ENCODE measurements around the gene LRMDA.

DNA sequence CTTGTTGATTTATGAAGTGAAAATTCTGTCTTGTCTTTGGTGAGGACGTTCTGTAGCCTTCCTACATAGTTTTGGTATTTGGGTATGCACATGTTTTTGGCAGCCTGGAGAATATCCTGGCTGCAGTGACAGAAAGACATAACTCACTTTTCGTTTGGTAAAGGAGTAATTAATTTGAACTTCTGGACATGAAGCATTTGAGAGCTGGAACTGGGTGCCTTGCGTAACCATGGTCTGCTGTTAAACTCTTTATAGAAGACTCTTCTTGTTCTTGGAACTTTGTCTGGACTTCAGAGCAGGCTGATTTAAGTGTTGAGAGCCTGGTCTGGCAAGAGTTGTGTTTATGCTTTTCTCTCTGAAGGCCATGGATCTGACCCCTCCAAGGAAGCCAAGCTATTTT is 231.3 kb downstream of the LRMDA start:
- TF ChIP-seq, protein P1, sequence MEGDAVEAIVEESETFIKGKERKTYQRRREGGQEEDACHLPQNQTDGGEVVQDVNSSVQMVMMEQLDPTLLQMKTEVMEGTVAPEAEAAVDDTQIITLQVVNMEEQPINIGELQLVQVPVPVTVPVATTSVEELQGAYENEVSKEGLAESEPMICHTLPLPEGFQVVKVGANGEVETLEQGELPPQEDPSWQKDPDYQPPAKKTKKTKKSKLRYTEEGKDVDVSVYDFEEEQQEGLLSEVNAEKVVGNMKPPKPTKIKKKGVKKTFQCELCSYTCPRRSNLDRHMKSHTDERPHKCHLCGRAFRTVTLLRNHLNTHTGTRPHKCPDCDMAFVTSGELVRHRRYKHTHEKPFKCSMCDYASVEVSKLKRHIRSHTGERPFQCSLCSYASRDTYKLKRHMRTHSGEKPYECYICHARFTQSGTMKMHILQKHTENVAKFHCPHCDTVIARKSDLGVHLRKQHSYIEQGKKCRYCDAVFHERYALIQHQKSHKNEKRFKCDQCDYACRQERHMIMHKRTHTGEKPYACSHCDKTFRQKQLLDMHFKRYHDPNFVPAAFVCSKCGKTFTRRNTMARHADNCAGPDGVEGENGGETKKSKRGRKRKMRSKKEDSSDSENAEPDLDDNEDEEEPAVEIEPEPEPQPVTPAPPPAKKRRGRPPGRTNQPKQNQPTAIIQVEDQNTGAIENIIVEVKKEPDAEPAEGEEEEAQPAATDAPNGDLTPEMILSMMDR (IDR thresholded peaks at IDR 0.05; ENCODE audit: borderline replicate concordance, extremely low read depth, low read length, poor library complexity, severe bottlenecking) = no peak
- TF ChIP-seq EZH2 (IDR thresholded peaks at IDR 0.05; ENCODE audit: borderline replicate concordance, low read depth, low read length, severe bottlenecking) = no peak

Measured in DND-41 (cell line).